ENCODE measurements around the gene MXRA5. TPM values are rescaled to one million over a fixed set of nuclear protein-coding genes. Genes with fewer than 3 reads are reported as not detected.
A peak's percentile ranks its signal among the peaks of the same experiment; 100 is the strongest.
"Not testable (repeated sequence)": the region's sequence is repeated elsewhere in the genome, so short reads cannot be mapped to it uniquely, and the experiment has no call there.

The MXRA5 gene
- total RNA-seq, 4 donors from 2014 or later: 5.9 to 11.4 (median 8.3) TPM

- WGBS, 2 donors: 54 to 59% methylated on average over 5 of the region's 5 CpGs
- no peak for DNase-seq (ENCODE audit: low spot score in 2 of 2)
- TF ChIP-seq CTCF (IDR thresholded peaks at IDR 0.05) (no peak), POLR2A (IDR thresholded peaks at IDR 0.05) (no peak)
- intact Hi-C loops (cut with DNase I; ENCODE audit: low total_unique reads): no loop called here
- H3K4me3 ChIP-seq (ENCODE audit: low read depth, poor library complexity, severe bottlenecking): no peak overlapping the region
Observed at GRCh38 chrX:3348191-3348590, 1.7 kb upstream of the MXRA5 start.

- WGBS, 2 donors: 1% methylated on average over 31 to 49 of the region's 68 CpGs
- intact Hi-C loops (cut with DNase I; ENCODE audit: low total_unique reads): no loop called here
- H3K4me3 ChIP-seq (ENCODE audit: low read depth, poor library complexity, severe bottlenecking): no peak overlapping the region
- TF ChIP-seq CTCF (IDR thresholded peaks at IDR 0.05) (no peak), POLR2A (IDR thresholded peaks at IDR 0.05) (no peak)
- DNase-seq (ENCODE audit: low spot score in 2 of 2): peak; percentile 25 to 89
Observed at GRCh38 chrX:3345281-3346191, 916 bp downstream of the MXRA5 start.

- DNase-seq (ENCODE audit: low spot score in 2 of 2): not testable (repeated sequence)
- WGBS, 2 donors: 66 to 70% methylated on average over 22 to 24 of the region's 24 CpGs
Observed at GRCh38 chrX:3343569-3343968, 2.9 kb downstream of the MXRA5 start.

GRCh38 chrX:3340016-3340415, 6.4 kb downstream of the MXRA5 start:
- H3K4me3 ChIP-seq (ENCODE audit: low read depth, poor library complexity, severe bottlenecking): no peak overlapping the region
- WGBS, 2 donors: 18 to 50% methylated on average over 1 of the region's 1 CpG
- TF ChIP-seq CTCF (IDR thresholded peaks at IDR 0.05) (no peak), POLR2A (IDR thresholded peaks at IDR 0.05) (no peak)
- DNase-seq (ENCODE audit: low spot score in 2 of 2): no peak
- intact Hi-C loops (cut with DNase I; ENCODE audit: low total_unique reads): no loop called here

More at GRCh38 chrX:3343569-3343968, 2.9 kb downstream of the MXRA5 start:
- intact Hi-C loops (cut with DNase I; ENCODE audit: low total_unique reads); H3K4me3 ChIP-seq (ENCODE audit: low read depth, poor library complexity, severe bottlenecking): not testable (repeated sequence)

GRCh38 chrX:3326681-3327080, 19.8 kb downstream of the MXRA5 start:
- DNase-seq (ENCODE audit: low spot score in 2 of 2): no peak
- H3K4me3 ChIP-seq (ENCODE audit: low read depth, poor library complexity, severe bottlenecking): no peak overlapping the region
- WGBS, 2 donors: 45 to 50% methylated on average over 7 of the region's 7 CpGs
- TF ChIP-seq POLR2A (IDR thresholded peaks at IDR 0.05) (no peak), CTCF (IDR thresholded peaks at IDR 0.05) (no peak)
- intact Hi-C loops (cut with DNase I; ENCODE audit: low total_unique reads): no loop called here

- no peak for TF ChIP-seq CTCF (IDR thresholded peaks at IDR 0.05)
- TF ChIP-seq POLR2A (IDR thresholded peaks at IDR 0.05): no peak
- DNase-seq (ENCODE audit: low spot score in 2 of 2): no peak
- WGBS, 2 donors: 73 to 74% methylated on average over 7 of the region's 7 CpGs
- intact Hi-C loops (cut with DNase I; ENCODE audit: low total_unique reads): no loop called here
- H3K4me3 ChIP-seq (ENCODE audit: low read depth, poor library complexity, severe bottlenecking): no peak overlapping the region
Observed at GRCh38 chrX:3320471-3321046, 25.9 kb downstream of the MXRA5 start.
